Peyer's patch (tissue), 4 donors: ENCODE results near the gene RITA1.

Source experiments
- CTCF ChIP-seq, 6 experiments: fragments of 450-650 bp in 4 of 6; fragments of 200-600 bp in 2 of 6; sonication (generic) in 1 of 6; IDR thresholded peaks; one replicate each; pipeline ENCODE4 v1.5.1; 2017 to 2019; ENCODE audit warnings: antibody characterized with exemption in 6 of 6, mild to moderate bottlenecking in 3 of 6, moderate library complexity in 1 of 6
- POLR2A ChIP-seq, 2 donors: fragments of 450-650 bp; IDR thresholded peaks; one replicate each; pipeline ENCODE4 v1.5.1; 2017; ENCODE audit warnings: antibody characterized with exemption in 2 of 2, mild to moderate bottlenecking in 2 of 2, moderate library complexity in 2 of 2

- TF ChIP-seq POLR2A (IDR thresholded peaks at IDR 0.05): no peak
- no peak for TF ChIP-seq CTCF (IDR thresholded peaks at IDR 0.05)
These were observed 46.7 kb upstream of the RITA1 start for GRCh38 chr12:113138826-113139225.
